ENCODE data around the gene TFAP2C.

TFAP2C gene

DNA sequence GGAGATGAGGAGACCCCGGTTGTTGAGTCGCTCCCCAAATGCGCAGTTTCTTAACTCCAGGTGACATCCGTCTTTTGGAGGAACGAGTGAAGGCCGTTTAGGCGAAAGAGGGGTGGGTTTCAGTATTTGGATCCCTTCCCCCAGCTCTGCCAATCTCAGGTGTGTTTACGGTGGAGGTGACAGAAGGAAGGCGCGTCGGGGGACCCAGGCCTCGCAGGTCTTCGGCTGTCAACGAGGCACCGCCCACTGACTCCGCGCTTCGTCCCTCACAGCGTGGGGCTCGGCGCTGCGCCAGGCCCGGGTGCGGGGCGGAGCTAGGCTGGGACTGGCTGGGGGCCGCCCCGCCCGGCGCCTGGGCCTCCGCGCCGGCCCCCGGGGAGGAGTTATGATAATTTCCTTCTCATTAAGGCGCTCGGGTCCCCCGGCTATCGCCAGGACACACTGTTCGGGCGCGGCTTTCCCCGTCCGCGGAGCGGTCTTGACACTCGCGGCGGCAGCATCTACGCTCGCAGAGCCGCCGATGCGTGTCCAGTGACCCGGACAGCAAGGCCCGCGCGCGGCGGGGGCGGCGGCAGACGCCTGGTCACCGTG lies at the start of gene TFAP2C:
TFAP2C (plus strand) TSS at position 434 of the 591 bp plus-strand sequence. CDS start 239 bp downstream, outside the sequence.
- DNase-seq (ENCODE audit: low read depth), result no peak

DNA sequence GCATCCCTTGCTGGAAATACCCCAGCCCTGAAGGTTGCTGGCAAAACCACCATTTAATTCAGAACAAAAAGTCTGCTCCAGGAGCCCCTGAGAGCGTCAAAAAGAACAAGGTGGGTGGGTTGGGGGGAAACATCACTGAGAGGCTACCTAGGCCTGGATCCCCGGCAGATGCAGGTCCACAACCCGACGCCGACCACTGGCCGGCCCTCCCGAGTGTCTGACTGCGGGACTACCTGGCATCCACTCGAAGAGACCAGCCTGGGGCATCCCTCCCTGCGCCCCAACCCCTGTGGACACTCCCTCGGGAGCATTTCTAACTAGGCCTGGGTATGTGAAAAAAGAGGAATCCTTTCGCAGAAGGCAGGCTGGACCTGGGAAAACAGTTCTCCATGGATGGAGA lies 48.9 kb upstream of the TFAP2C start:
- no peak for DNase-seq (ENCODE audit: low read depth)

DNA sequence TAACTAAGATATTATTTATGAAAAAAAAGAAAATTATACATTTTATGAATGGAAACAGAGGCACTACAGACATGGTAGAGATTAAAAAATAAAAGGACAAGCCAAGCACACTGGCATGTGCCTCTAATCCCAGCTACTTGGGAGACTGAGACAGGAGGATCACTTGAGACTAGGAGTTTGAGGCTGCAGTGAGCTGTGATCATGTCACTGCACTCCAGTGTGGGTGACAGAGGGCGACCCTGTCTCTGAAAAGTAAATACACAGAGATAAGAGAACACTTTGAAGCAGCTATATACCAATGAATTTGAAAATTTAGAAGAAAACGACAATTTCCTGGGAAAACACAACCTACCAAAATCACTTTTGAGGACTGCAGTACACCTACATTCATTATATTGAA lies 47.4 kb upstream of the TFAP2C start:
- DNase-seq (ENCODE audit: low read depth), result no peak

GRCh38 chr20:56582542-56582941 lies 46.6 kb upstream of the TFAP2C start:
- no peak for DNase-seq (ENCODE audit: low read depth)

DNA sequence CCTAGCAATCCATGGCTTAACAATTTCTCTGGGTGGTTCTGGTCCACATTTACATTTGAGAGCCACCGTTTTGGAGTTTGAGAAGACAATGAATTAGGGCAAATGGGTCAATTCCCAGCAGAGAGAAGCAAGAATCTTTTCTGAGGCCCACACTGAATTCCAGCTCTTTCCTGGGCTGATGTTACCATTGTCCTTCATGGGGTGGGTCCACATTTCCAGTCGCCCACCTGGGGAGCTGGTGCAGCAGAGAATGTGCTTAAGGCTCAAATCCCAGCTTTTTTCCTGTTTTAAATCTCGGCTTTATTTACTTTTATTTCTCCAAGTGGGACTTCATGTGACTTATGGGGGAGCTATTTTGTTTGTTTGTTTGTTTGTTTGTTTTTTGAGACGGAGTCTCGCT lies 44.2 kb upstream of the TFAP2C start:
- DNase-seq (ENCODE audit: low read depth), result no peak

DNA sequence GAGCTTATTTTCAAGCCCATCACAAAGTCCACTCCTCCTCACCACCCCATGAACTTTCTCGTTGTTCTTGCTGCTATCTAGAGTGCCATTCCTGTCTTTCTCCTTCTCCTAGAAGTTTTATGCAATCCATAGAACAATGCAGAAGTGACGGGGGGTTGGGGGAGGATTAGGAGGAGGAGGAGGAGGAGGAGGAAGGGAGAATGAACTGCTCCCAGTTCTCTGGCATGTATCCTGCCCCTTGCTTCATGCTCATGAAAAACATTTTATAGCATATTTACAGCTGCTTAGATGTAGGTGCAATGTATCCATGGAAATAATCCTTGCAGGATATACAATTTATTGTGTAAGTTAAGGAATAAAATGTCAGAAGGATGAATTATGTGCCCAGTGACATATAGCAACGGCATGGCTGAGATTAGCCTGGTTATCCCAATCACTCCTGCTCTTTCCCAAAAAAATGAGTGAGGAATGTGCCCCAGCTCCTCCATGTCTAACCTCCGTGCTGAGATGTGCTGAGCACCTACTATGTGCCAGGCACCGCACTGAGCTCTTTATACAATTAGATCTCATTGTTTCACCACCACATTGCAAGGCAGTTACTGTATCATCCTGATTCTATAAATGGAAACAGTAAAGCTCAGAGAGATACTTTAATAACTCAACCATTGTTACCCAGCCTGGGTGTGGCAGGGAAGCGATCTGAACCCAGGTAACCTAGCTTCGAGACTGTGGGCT lies 41.6 kb upstream of the TFAP2C start:
- no peak for DNase-seq (ENCODE audit: low read depth)

DNA sequence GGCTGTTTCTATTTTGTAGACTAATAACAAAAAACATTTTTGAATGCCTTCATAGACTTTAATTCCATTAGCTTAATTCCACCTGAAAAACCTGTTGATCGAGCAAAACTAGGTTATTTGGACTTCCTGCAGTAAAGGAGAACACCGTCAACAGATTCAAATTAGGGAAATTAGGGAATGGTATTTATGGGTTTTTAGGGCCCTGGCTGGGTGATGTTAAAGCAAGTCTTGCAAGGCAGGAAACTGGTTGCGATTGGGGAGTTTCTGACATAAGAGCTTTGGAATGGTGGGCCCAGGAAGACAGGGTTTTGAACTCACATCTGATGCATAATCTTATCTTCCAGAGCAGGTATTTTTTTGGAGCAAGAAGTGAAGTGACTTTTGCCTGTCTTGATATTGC lies 40.1 kb upstream of the TFAP2C start:
- no peak for DNase-seq (ENCODE audit: low read depth)

DNA sequence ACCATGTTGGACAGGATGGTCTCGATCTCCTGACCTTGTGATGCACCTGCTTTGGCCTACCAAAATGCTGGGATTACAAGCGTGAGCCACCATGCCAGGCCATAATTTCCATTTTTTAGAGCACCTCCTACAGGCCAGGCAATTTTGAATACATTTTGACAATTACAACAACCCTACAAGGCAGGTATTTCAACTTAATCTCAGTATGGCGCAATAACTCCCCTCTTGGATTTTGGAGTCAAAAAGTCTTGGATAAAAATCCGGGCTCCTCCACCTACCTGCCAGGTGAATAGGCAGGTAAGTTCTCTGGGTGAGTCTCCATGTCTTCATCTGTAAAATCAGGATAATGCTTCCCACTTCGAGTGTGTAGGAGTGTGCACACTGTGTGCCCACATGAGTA lies 39.5 kb upstream of the TFAP2C start:
- no peak for DNase-seq (ENCODE audit: low read depth)

DNA sequence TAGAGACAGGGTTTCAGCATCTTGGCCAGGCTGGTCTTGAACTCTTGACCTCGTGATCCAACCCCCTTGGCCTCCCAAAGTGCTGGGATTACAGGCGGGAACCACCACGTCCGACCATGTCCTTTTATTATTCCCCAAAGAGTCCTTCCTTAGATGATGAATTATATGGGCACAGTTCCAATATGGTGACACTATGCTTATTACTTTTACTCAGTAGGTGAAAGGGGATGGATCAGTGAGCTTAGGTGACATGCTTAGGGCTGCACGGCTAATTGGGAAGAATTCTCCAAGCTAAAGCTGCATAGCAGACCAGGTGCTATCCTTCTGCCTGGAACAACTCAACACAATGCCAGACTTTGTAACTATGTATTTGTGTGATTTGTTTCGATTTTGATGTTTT lies 38.2 kb upstream of the TFAP2C start:
- DNase-seq (ENCODE audit: low read depth), result no peak

DNA sequence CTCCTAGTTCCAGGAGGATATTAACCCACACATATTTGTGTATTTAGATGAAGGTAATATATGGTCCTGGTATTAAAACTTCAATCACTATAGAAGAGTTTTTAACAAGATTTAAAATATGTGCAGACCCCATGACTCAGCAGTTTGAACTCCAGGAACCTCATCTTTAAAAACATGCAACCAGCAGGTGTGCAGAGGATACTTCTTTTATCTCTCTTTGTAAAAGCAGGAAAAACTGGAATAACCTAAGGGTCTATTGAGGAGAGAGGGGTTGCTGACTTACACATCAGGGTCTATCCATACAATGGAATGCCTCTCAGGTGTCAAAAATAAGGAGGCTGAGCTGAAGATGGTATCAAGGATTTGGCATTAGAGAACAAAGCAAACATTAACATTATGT lies 36.9 kb upstream of the TFAP2C start:
- DNase-seq (ENCODE audit: low read depth), result no peak

GRCh38 chr20:56592817-56593216 lies 36.3 kb upstream of the TFAP2C start:
- DNase-seq (ENCODE audit: low read depth), result no peak

- DNase-seq (ENCODE audit: low read depth), result no peak
These were observed 33.2 kb upstream of the TFAP2C start for GRCh38 chr20:56595746-56596475.

DNA sequence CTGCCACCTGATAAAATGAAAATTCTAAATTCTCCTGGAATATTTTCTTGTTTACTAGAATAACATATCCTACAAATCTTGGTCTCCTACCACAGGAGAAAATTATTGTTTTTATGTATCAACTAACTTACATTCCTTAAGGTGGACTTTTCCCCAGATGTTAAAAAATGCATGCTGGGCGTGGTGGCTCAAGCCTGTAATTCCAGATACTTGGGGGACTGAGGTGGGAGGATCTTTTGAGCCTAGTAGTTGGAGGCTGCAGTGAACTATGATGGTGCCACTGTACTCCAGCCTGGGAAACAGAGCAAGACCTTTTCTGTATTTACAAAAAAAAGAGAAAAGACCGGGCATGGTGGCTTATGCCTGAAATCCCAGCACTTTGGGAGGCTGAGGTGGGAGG lies 27.9 kb upstream of the TFAP2C start:
- no peak for DNase-seq (ENCODE audit: low read depth)

- no peak for DNase-seq (ENCODE audit: low read depth)
These were observed 24.4 kb upstream of the TFAP2C start for GRCh38 chr20:56604673-56605072.

DNA sequence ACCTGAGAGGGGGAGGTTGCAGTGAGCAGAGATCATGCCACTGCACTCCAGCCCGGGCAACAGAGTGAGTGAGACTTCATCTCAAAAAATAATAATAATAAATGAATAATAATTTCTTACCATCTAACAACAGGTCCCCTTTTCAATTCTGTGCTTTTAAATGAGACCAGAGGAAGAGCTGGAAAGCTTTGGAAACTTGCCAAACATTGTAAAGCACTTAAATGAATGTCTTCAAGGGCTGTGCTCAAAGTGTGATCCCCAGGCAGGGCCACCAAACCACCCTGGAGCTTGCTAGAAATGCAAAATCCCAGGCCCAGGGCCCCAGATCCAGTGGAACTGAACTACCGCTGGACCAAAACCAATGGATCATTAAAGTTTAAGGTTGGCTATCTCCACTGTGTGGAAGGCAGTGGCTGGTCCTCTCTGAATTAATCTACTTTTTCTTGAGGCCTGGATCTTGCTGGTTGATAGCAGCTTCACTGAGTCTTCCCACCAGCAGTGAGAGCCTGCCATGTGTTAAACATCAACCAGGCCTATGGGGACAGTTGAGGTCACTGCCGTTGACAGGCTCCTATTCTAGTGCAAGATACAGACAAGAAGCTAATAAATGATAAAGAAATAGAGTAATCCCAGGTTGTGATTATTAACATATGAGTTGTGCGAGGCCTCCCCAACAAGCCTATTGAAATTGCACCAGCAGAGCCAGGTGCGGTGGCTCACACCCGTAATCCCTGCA lies 23.7 kb upstream of the TFAP2C start:
- no peak for DNase-seq (ENCODE audit: low read depth)

DNA sequence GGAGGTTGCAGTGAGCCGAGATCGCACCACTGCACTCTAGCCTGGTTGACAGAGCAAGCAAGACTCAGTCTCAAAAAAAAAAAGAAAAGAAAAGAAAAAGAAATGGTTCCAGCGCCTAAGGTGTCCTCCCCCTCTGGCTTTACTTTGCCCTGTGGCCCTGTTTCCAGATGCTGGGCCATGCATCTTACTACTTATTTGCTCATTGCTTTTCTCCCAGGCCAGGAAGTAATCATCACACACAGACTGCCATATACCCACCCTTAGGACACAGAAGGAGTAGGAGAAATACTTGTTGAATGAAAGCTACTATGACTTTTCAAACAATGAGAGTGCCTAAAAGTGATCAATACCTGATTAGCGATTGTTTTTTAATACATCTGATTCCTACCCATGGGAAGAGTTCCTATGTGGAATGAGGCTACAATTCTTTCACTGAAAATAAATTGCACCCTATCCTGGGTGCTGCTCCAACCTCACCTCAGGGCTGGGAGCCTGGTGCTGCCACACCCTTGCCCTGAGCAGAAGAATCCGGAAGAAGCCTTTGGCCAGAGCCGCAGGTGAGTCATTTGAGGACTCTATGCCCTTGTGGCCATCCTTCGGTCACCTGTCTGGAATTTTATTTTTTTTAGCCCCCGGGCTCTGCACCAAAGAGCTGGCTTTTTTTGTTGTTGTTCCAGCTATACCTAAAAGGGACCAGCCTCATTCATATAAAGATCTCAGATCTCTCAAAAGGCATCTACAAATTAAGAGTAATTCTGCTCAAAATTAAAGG lies 22.7 kb upstream of the TFAP2C start:
- no peak for DNase-seq (ENCODE audit: low read depth)

DNA sequence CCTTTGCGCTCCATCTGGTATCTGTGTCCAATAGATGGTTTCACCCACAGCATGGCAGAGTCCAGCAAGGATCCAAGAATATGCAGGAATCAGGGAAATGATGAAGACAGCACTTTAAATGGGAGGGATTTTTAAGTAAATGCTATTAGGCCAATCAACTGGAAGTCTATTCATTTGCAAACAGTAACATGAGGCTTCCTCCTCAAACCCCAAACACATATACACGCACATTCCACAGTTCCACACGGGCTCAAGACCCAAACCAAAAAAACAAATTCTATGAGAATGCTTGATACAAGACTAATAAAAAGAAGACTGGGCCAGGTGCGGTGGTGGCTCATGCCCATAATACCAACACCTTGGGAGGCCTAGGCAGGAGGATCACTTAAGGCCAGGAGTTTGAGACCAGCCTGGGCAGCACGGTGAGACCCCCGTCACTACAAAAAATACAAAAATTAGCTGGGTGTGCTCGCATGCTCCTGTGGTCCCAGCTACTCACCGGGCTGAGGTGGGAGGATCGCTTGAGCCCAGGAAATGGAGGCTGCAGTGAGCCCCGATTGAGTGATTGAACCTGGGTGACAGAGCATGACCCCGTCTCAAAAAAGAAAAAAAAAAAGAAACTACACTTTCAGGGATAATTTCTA lies 21.9 kb upstream of the TFAP2C start:
- DNase-seq (ENCODE audit: low read depth), result no peak

GRCh38 chr20:56608376-56608775 lies 20.7 kb upstream of the TFAP2C start:
- no peak for DNase-seq (ENCODE audit: low read depth)

GRCh38 chr20:56609321-56609720 lies 19.8 kb upstream of the TFAP2C start:
- DNase-seq (ENCODE audit: low read depth), result no peak

DNA sequence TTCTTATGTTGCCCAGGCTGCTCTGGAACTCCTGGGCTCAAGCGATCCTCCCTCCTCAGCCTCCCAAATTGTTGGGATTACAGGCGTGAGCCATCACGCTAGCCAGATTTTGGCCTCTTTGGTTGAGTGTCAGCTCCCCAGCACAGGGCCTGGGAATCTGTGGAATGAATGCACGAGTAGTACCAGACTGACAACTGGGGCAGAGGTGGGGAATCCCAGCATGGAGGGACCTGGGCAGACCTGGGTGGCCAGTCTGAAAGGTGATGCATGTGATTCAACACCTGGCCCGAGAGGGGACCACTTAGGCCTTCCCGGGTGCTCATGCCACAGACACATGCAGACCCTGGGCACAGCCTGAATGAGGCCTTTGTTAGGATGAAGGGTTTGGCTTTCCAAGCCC lies 19.0 kb upstream of the TFAP2C start:
- no peak for DNase-seq (ENCODE audit: low read depth)

- no peak for DNase-seq (ENCODE audit: low read depth)
These were observed 14.9 kb upstream of the TFAP2C start for GRCh38 chr20:56614196-56614595.

Measured in HS-5 (cell line).